Nephron (organoid): Measurements from ENCODE around the gene ADD3.

Source experiments
- H3K27ac Mint-ChIP-seq, 3 experiments: 2 replicates each; pipeline ENCODE4 v1.8.0; 2020; ENCODE audit warnings: mixed read lengths in 3 of 3, mild to moderate bottlenecking in 2 of 3, moderate library complexity in 1 of 3
- H3K27me3 Mint-ChIP-seq: 2 replicates; pipeline ENCODE4 v1.8.0; 2021; ENCODE audit warnings: low read depth, mild to moderate bottlenecking, moderate library complexity, mixed read lengths
- H3K36me3 Mint-ChIP-seq: 2 replicates; pipeline ENCODE4 v1.8.0; 2020; ENCODE audit warnings: low read depth, mixed read lengths
- H3K4me1 Mint-ChIP-seq: 2 replicates; pipeline ENCODE4 v1.8.0; 2020; ENCODE audit warnings: mixed read lengths
- H3K4me3 Mint-ChIP-seq, 3 experiments: 2 replicates each; pipeline ENCODE4 v1.8.0; 2020; ENCODE audit warnings: mild to moderate bottlenecking in 3 of 3, mixed read lengths in 3 of 3, moderate library complexity in 2 of 3
- H3K9me3 Mint-ChIP-seq: 2 replicates; pipeline ENCODE4 v1.8.0; 2020; ENCODE audit warnings: mixed read lengths
- TF ChIP-seq, protein P1 (sequence below), 3 experiments: fragments of 200-600 bp; sonication (generic); IDR thresholded peaks; one replicate each; pipeline ENCODE4 v1.5.0; 2021; ENCODE audit warnings: antibody characterized with exemption in 3 of 3; ENCODE audit not compliant: unreplicated experiment in 3 of 3

Gene ADD3

DNA sequence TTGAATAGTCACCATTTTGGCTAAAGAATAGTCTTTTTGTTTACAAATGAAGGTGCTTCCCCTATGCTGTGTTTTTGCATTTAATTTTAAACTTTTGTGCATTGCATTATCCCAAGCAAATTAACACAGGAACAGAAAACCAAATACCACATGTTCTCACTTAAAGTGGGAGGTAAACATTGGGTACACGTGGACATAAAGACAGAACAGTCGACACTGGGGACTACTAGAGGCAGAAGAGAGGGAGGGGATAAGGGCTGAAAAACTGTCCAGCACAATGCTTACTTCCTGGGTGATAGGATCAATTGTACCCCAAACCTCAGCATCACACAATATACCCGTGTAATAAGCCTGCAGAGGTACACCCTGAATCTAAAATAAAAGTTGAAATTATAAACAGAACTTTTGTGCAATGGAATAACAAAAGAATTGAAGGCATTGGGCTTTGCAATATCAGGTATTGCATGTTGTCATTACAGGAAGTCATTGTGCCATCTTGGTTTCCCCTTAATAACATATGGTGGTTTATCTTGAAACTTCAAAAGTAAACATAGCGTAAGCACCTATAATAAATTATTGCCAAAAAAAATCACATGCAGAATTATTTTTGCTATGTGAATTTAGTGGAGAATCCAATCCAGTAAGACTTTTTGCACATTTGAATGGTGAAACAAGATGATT lies 16.1 kb downstream of the ADD3 start:
- Mint-ChIP-seq H3K27ac (no peak overlapping the region), H3K27me3 (no peaks in the 10 kb centered on the region), H3K4me1 (peaks cover 11% of the 10 kb centered on the region), H3K9me3 (no peaks in the 10 kb centered on the region), H3K4me3 (no peak overlapping the region), H3K36me3 (no peaks in the 10 kb centered on the region)
- TF ChIP-seq, protein P1, sequence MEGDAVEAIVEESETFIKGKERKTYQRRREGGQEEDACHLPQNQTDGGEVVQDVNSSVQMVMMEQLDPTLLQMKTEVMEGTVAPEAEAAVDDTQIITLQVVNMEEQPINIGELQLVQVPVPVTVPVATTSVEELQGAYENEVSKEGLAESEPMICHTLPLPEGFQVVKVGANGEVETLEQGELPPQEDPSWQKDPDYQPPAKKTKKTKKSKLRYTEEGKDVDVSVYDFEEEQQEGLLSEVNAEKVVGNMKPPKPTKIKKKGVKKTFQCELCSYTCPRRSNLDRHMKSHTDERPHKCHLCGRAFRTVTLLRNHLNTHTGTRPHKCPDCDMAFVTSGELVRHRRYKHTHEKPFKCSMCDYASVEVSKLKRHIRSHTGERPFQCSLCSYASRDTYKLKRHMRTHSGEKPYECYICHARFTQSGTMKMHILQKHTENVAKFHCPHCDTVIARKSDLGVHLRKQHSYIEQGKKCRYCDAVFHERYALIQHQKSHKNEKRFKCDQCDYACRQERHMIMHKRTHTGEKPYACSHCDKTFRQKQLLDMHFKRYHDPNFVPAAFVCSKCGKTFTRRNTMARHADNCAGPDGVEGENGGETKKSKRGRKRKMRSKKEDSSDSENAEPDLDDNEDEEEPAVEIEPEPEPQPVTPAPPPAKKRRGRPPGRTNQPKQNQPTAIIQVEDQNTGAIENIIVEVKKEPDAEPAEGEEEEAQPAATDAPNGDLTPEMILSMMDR (IDR thresholded peaks at IDR 0.05; ENCODE audit: unreplicated experiment in 3 of 3), result no peak

- Mint-ChIP-seq H3K4me1 (peaks cover 25% of the 10 kb centered on the region), H3K36me3 (no peaks in the 10 kb centered on the region), H3K4me3 (no peak overlapping the region), H3K9me3 (no peaks in the 10 kb centered on the region), H3K27me3 (no peaks in the 10 kb centered on the region), H3K27ac (no peak overlapping the region)
- TF ChIP-seq, protein P1 (IDR thresholded peaks at IDR 0.05; ENCODE audit: unreplicated experiment in 3 of 3), result no peak
Measured at GRCh38 chr10:110029450-110029849, 21.7 kb downstream of the ADD3 start.

GRCh38 chr10:110032801-110033700 lies 25.3 kb downstream of the ADD3 start:
- Mint-ChIP-seq H3K36me3 (no peaks in the 10 kb centered on the region), H3K4me3 (no peak overlapping the region), H3K27ac (peak overlapping the region; percentile 18 to 66 (median 58)), H3K27me3 (no peaks in the 10 kb centered on the region), H3K9me3 (no peaks in the 10 kb centered on the region), H3K4me1 (peaks cover 28% of the 10 kb centered on the region)
- TF ChIP-seq, protein P1 (IDR thresholded peaks at IDR 0.05; ENCODE audit: unreplicated experiment in 3 of 3), result no peak

- H3K4me1 Mint-ChIP-seq, result peaks cover 28% of the 10 kb centered on the region
- peak overlapping the region in 2 of 3 experiments; percentile 38 to 58 for H3K27ac Mint-ChIP-seq
- TF ChIP-seq, protein P1 (IDR thresholded peaks at IDR 0.05; ENCODE audit: unreplicated experiment in 3 of 3), result no peak
Measured at GRCh38 chr10:110033701-110034235, 26.0 kb downstream of the ADD3 start.

GRCh38 chr10:110034596-110034995 lies 26.8 kb downstream of the ADD3 start:
- TF ChIP-seq, protein P1 (IDR thresholded peaks at IDR 0.05; ENCODE audit: unreplicated experiment in 3 of 3), result no peak
- no peaks in the 10 kb centered on the region for H3K27me3 Mint-ChIP-seq
- H3K4me1 Mint-ChIP-seq, result peaks cover 28% of the 10 kb centered on the region
- H3K9me3 Mint-ChIP-seq, result no peaks in the 10 kb centered on the region
- no peak overlapping the region for H3K4me3 Mint-ChIP-seq
- H3K36me3 Mint-ChIP-seq, result no peaks in the 10 kb centered on the region
- peak overlapping the region in 1 of 3 experiments; percentile 1 for H3K27ac Mint-ChIP-seq

More at GRCh38 chr10:110033701-110034235, 26.0 kb downstream of the ADD3 start:
- Mint-ChIP-seq H3K36me3 (no peaks in the 10 kb centered on the region), H3K4me3 (no peak overlapping the region), H3K27me3 (no peaks in the 10 kb centered on the region), H3K9me3 (no peaks in the 10 kb centered on the region)
